Breast epithelium (tissue), 4 donors: ENCODE results near the gene NHLRC2. TPM values are rescaled to one million over a fixed set of nuclear protein-coding genes. Genes with fewer than 3 reads are reported as not detected.
A peak's percentile ranks its signal among the peaks of the same experiment; 100 is the strongest.

ENCODE experiments used
- DNase-seq, 2 donors: peaks; one replicate each; pipeline ENCODE4 v3.0.0-alpha.2; 2019; ENCODE audit warnings: low spot score in 2 of 2
- H3K27ac ChIP-seq, 2 donors: fragments of 200-600 bp; sonication (generic) in 1 of 2; one replicate each; pipeline ENCODE4 v1.5.1; 2016 to 2019; ENCODE audit warnings: mild to moderate bottlenecking in 1 of 2
- H3K27me3 ChIP-seq, 2 donors: fragments of 200-600 bp; sonication (generic) in 1 of 2; one replicate each; pipeline versions ENCODE4 v1.5.1 to v1.6.0; 2017 to 2019; ENCODE audit warnings: control low read depth in 1 of 2, mild to moderate bottlenecking in 1 of 2
- H3K36me3 ChIP-seq: fragments of 200-600 bp; one replicate; pipeline ENCODE4 v1.5.1; 2019
- H3K4me1 ChIP-seq, 2 donors: fragments of 200-600 bp; sonication (generic); one replicate each; pipeline ENCODE4 v1.5.1; 2016 to 2019; ENCODE audit warnings: control low read depth in 1 of 2
- H3K4me3 ChIP-seq, 3 donors: fragments of 200-600 bp; sonication (generic); 1 replicate in 2 of 3; 2 replicates in 1 of 3; pipeline ENCODE4 v1.5.1; 2016 to 2019; ENCODE audit warnings: mild to moderate bottlenecking in 3 of 3, moderate library complexity in 2 of 3
- H3K9me3 ChIP-seq, 2 donors: fragments of 200-600 bp; sonication (generic) in 1 of 2; one replicate each; pipeline ENCODE4 v1.5.1; 2016 to 2019; ENCODE audit warnings: control low read depth in 1 of 2
- CTCF ChIP-seq, 3 donors: fragments of 450-650 bp; IDR thresholded peaks; one replicate each; pipeline ENCODE4 v1.5.1; 2016 to 2017; ENCODE audit warnings: antibody characterized with exemption in 3 of 3, mild to moderate bottlenecking in 3 of 3, moderate library complexity in 3 of 3
- POLR2A ChIP-seq: fragments of 450-650 bp; IDR thresholded peaks from one replicate; pipeline ENCODE4 v1.6.1; 2016; ENCODE audit warnings: antibody characterized with exemption, mild to moderate bottlenecking, moderate library complexity
- POLR2AphosphoS5 ChIP-seq, 3 donors: sonication (generic); formaldehyde crosslinking; IDR thresholded peaks; one replicate each; pipeline ENCODE4 v1.6.1; 2017; ENCODE audit warnings: antibody characterized with exemption in 3 of 3
- intact Hi-C: fragments of 100-400 bp; cut with DNase I; formaldehyde crosslinking; loops from one replicate; pipeline ENCODE4 v1.15.1; 2023; ENCODE audit warnings: low total_unique reads
- total RNA-seq, 3 donors: library from RNA; depleted of rRNA; stranded (reverse); fragments of >200 nt; gene quantifications; one replicate each; pipeline ENCODE4 v1.1.0, GENCODE V29; 2016

NHLRC2 gene
- total RNA-seq, 3 donors from 2014 or later: 36.4 to 84.3 (median 56.0) TPM

- DNase-seq: peak in 1 of 2 donors; percentile 61
- intact Hi-C loops: no loop called here
- TF ChIP-seq POLR2AphosphoS5 (IDR thresholded peaks at IDR 0.05) (peak in 1 of 3 donors; percentile 42), POLR2A (no peak)
Measured at GRCh38 chr10:113958631-113959382, 104.3 kb downstream of the NHLRC2 start.

GRCh38 chr10:113959383-113959760 is 104.9 kb downstream of the NHLRC2 start:
- peak overlapping the region; percentile 76 to 78 for H3K27ac ChIP-seq

More at GRCh38 chr10:113958631-113959382, 104.3 kb downstream of the NHLRC2 start:
- Histone ChIP-seq H3K4me1 (peaks cover 0 to 3% of the 10 kb centered on the region in 2 donors), H3K27me3 (no peaks in the 10 kb centered on the region), H3K36me3 (no peaks in the 10 kb centered on the region), H3K9me3 (no peaks in the 10 kb centered on the region), H3K27ac (peak overlapping the region; percentile 76 to 78), H3K4me3 (no peak overlapping the region)

GRCh38 chr10:113960617-113961181 is 106.2 kb downstream of the NHLRC2 start:
- H3K36me3 ChIP-seq: no peaks in the 10 kb centered on the region
- intact Hi-C loops: no loop called here
- H3K27ac ChIP-seq: no peak overlapping the region
- no peak for TF ChIP-seq POLR2A
- no peak overlapping the region for H3K4me3 ChIP-seq
- no peaks in the 10 kb centered on the region for H3K9me3 ChIP-seq
- no peaks in the 10 kb centered on the region for H3K27me3 ChIP-seq
- H3K4me1 ChIP-seq: peaks cover 0 to 3% of the 10 kb centered on the region in 2 donors
- DNase-seq: no peak

More at GRCh38 chr10:113959383-113959760, 104.9 kb downstream of the NHLRC2 start:
- Histone ChIP-seq H3K27me3 (no peaks in the 10 kb centered on the region), H3K4me3 (no peak overlapping the region), H3K4me1 (peaks cover 0 to 3% of the 10 kb centered on the region in 2 donors), H3K36me3 (no peaks in the 10 kb centered on the region), H3K9me3 (no peaks in the 10 kb centered on the region)
- TF ChIP-seq POLR2AphosphoS5 (IDR thresholded peaks at IDR 0.05) (no peak), CTCF (IDR thresholded peaks at IDR 0.05) (no peak), POLR2A (no peak)
- intact Hi-C loops: no loop called here
- DNase-seq: no peak

GRCh38 chr10:113961182-113962031 is 106.9 kb downstream of the NHLRC2 start:
- Histone ChIP-seq H3K36me3 (no peaks in the 10 kb centered on the region), H3K4me1 (peaks cover 0 to 3% of the 10 kb centered on the region in 2 donors), H3K4me3 (no peak overlapping the region), H3K27me3 (no peaks in the 10 kb centered on the region), H3K27ac (no peak overlapping the region), H3K9me3 (no peaks in the 10 kb centered on the region)
- DNase-seq: no peak
- TF ChIP-seq POLR2AphosphoS5 (IDR thresholded peaks at IDR 0.05): no peak
- TF ChIP-seq CTCF (IDR thresholded peaks at IDR 0.05): no peak
- no peak for TF ChIP-seq POLR2A
- intact Hi-C loops: no loop called here

- Histone ChIP-seq H3K9me3 (no peaks in the 10 kb centered on the region), H3K4me1 (no peaks in the 10 kb centered on the region), H3K4me3 (no peak overlapping the region), H3K36me3 (no peaks in the 10 kb centered on the region), H3K27ac (no peak overlapping the region), H3K27me3 (no peaks in the 10 kb centered on the region)
- no peak for DNase-seq
- TF ChIP-seq CTCF (IDR thresholded peaks at IDR 0.05) (no peak), POLR2AphosphoS5 (IDR thresholded peaks at IDR 0.05) (no peak), POLR2A (no peak)
- intact Hi-C loops: no loop called here
Measured at GRCh38 chr10:113965077-113965476, 110.6 kb downstream of the NHLRC2 start.
